T-cell (primary cell): Measurements from ENCODE around the gene KCND1. TPM values are rescaled to one million over a fixed set of nuclear protein-coding genes. Genes with fewer than 3 reads are reported as not detected.

Experiments
- ATAC-seq, 4 experiments: fragments of 200-7000 bp in 3 of 4; fragments of 150-1000 bp in 1 of 4; cut with Tn5 transposase; replicated peaks in 1 of 4; 1 replicate in 3 of 4; 2 replicates in 1 of 4; pipeline ENCODE4 v1.10.0; 2021; ENCODE audit warnings: moderate library complexity in 3 of 4, mild to moderate bottlenecking in 2 of 4, moderate number of reproducible peaks in 1 of 4
- CTCF ChIA-PET, 2 donors: fragments of 300-600 bp; sonication (Branson Sonifier 250); formaldehyde crosslinking; loops; one replicate each; lab custom pipeline; 2022; ENCODE audit warnings: antibody characterized with exemption in 2 of 2; lab: Charles Lee
- POLR2A ChIA-PET, 2 donors: fragments of 300-600 bp; sonication (Branson Sonifier 250); formaldehyde crosslinking; loops; one replicate each; lab custom pipeline; 2022; ENCODE audit warnings: antibody characterized with exemption in 2 of 2; lab: Charles Lee
- DNase-seq, 35 experiments: peaks; one replicate each; pipeline versions ENCODE4 v3.0.0 to v3.0.0-alpha.2; 2013 to 2023
- H3K27ac ChIP-seq: one replicate; pipeline ENCODE4 v1.5.1; 2013; ENCODE audit warnings: low read length
- H3K27me3 ChIP-seq, 2 experiments: replicated peaks in 1 of 2; 1 replicate in 1 of 2; 2 replicates in 1 of 2; pipeline versions ENCODE4 v1.6.1 to v1.7.0; 2013; ENCODE audit warnings: low read length in 1 of 2, mixed read lengths in 1 of 2; ENCODE audit not compliant: control insufficient read depth in 2 of 2, insufficient read depth in 2 of 2; ENCODE audit errors: extremely low read depth in 1 of 2
- H3K36me3 ChIP-seq, 2 donors: 1 replicate in 1 of 2; 2 replicates in 1 of 2; pipeline versions ENCODE4 v1.6.1 to v1.7.0; 2013; ENCODE audit warnings: low read length in 1 of 2; ENCODE audit not compliant: control insufficient read depth in 2 of 2, insufficient read depth in 1 of 2; ENCODE audit errors: extremely low read depth in 1 of 2
- H3K4me1 ChIP-seq, 2 experiments: 1 replicate in 1 of 2; 2 replicates in 1 of 2; pipeline versions ENCODE4 v1.6.1 to v1.7.0; 2013; ENCODE audit warnings: low read length in 2 of 2, mixed read lengths in 1 of 2; ENCODE audit not compliant: insufficient read depth in 2 of 2, control insufficient read depth in 1 of 2; ENCODE audit errors: extremely low read depth in 1 of 2
- H3K4me3 ChIP-seq, 2 donors: 1 replicate in 1 of 2; 2 replicates in 1 of 2; pipeline versions ENCODE4 v1.5.1 to v1.7.0; 2013; ENCODE audit warnings: mild to moderate bottlenecking in 2 of 2, low read length in 1 of 2, moderate library complexity in 1 of 2; ENCODE audit not compliant: control insufficient read depth in 1 of 2; ENCODE audit errors: extremely low read depth in 1 of 2
- H3K9me3 ChIP-seq: 2 replicates; pipeline ENCODE4 v1.7.0; 2013
- H3K27ac Mint-ChIP-seq, 2 donors: one replicate each; pipeline ENCODE4 v1.8.0; 2020 to 2021; ENCODE audit warnings: mild to moderate bottlenecking in 2 of 2, mixed read lengths in 2 of 2
- H3K27me3 Mint-ChIP-seq, 2 donors: one replicate each; pipeline ENCODE4 v1.8.0; 2021 to 2022; ENCODE audit warnings: mixed read lengths in 2 of 2
- H3K36me3 Mint-ChIP-seq: one replicate; pipeline ENCODE4 v1.8.0; 2021; ENCODE audit warnings: mixed read lengths
- H3K4me1 Mint-ChIP-seq, 3 donors: one replicate each; pipeline ENCODE4 v1.8.0; 2020 to 2022; ENCODE audit warnings: mixed read lengths in 3 of 3, mild to moderate bottlenecking in 1 of 3
- H3K4me3 Mint-ChIP-seq, 3 donors: one replicate each; pipeline ENCODE4 v1.8.0; 2020 to 2022; ENCODE audit warnings: mild to moderate bottlenecking in 3 of 3, mixed read lengths in 3 of 3, moderate library complexity in 3 of 3
- H3K9me3 Mint-ChIP-seq, 3 donors: one replicate each; pipeline ENCODE4 v1.8.0; 2020 to 2022; ENCODE audit warnings: mixed read lengths in 3 of 3
- WGBS: methylation state at CpG from one replicate; pipeline ENCODE4 v1.1.5; 2013; ENCODE audit warnings: missing lambda C conversion rate; ENCODE audit not compliant: insufficient coverage; 5-methylcytosine and 5-hydroxymethylcytosine counted together
- total RNA-seq, 35 experiments: library from RNA in 6 of 35; stranded (reverse) in 6 of 35; fragments of 120-200 nt in 1 of 35; gene quantifications; one replicate each; pipeline versions ENCODE4 v1.2.1 to v1.2.4 and lab custom pipeline; 2013 to 2026

The KCND1 gene
- total RNA-seq, 5 donors from 2014 or later (not counting 1 experiment from before 2014, with no cell fraction given), result 0.85 to 3.7 (median 2.6) TPM

DNA sequence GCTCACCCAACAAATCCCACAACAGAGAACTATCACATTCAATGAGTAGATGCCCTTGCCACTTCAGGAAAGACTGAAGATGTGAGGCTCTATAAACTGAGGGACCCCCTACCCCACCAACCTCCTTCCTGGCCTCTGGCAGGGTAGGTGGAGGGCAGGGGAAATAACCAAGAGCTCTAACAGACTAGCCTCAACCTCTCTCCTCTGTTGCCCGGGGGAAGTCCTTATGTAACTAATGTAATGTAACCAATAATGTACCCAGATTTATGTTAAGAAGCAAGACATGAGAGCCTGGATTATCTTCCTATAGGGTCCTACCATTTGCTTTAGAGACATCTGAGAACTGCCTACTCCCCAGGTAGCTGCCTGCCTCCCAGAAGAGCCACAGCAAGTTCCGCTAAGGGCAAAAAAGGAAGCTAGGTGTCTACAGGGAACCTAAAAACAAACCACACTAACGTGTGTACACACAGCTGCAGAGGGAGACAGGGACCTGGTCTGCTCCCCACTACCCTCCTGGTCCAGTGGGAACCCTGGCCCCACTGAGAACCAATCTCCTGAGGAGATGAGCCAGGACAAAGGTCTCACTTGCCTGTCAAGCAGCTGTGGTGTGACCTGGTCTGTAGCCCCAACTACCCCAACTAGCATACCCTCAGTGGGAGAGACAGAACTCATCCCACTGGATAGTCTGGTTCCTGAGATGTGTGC, 32.0 kb downstream of the KCND1 start:
- Histone ChIP-seq H3K36me3 (peaks cover 0 to 12% of the 10 kb centered on the region in 2 donors), H3K4me3 (peak overlapping the region in 1 of 2 donors; percentile 14), H3K27ac (peak overlapping the region; percentile 98), H3K27me3 (no peaks in the 10 kb centered on the region), H3K4me1 (peaks cover 31 to 93% of the 10 kb centered on the region in 2 experiments), H3K9me3 (no peaks in the 10 kb centered on the region)
- POLR2A ChIA-PET, result interaction anchor here (0.6 to 3.5 kb wide), 9 partner anchors 9 to 703 kb away, joined by 3 to 23 read pairs (median 4); partner anchors contain the start of genes GRIPAP1 (in 1 of the 2), OTUD5 (in 1 of the 2), PQBP1 (in 1 of the 2) and TIMM17B (in 1 of the 2)
- no CpG with 5 or more reads among the region's 3 CpGs for WGBS
- CTCF ChIA-PET, result interaction anchor here (0.8 to 2.2 kb wide), 7 partner anchors 10 to 291 kb away, joined by 3 to 7 read pairs (median 4); partner anchors contain the start of gene SLC35A2 (in 1 of the 2)
- H3K36me3 Mint-ChIP-seq, result peaks cover 22% of the 10 kb centered on the region
- DNase-seq (peak in 18 of 35 experiments; percentile 10 to 59 (median 36)), ATAC-seq (peak; percentile 16 to 28 (median 20))
- peaks cover 95 to 98% (median 96%) of the 10 kb centered on the region in 3 donors for H3K4me1 Mint-ChIP-seq
- peak overlapping the region; percentile 67 to 76 (median 70) for H3K4me3 Mint-ChIP-seq
- no peaks in the 10 kb centered on the region for H3K27me3 Mint-ChIP-seq
- H3K27ac Mint-ChIP-seq, result peak overlapping the region; percentile 92 to 99
- no peaks in the 10 kb centered on the region for H3K9me3 Mint-ChIP-seq

DNA sequence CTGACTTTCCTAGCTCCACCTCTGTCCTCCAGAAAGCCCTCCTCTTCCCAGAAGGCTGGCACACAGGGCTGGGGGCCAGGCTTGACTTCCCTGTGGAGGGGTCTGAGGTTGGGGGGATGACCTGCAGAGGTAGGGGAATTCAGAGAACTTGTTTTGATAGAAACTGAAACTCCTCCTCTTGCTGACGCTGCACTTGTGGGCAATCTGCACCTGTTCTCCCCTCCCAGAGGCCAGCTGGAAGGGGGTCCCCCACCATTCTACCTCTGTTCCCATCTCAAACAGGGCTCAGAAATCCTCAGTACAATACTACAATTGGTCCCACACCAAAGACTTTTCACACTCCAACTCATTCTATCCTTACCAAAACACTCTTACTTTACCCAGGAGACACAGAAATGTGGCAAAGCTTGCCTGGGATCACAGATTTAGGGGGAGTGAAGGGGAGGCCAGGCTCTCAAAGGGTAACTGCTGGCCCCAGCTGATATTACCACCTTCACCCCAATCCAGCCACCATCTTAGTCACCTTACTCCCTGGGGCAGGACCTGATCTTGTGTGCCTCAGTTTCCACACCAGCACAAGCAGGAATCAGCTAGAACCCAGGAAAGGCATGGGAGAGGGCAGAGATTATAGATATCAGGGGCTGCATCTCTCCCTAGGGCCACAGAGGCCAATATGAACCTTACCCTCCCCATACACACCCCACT, 32.8 kb downstream of the KCND1 start:
- Mint-ChIP-seq H3K4me1 (peaks cover 96 to 98% (median 97%) of the 10 kb centered on the region in 3 donors), H3K9me3 (no peaks in the 10 kb centered on the region), H3K27ac (peak overlapping the region; percentile 92 to 99), H3K4me3 (peak overlapping the region; percentile 67 to 76 (median 70)), H3K36me3 (peaks cover 28% of the 10 kb centered on the region), H3K27me3 (no peaks in the 10 kb centered on the region)
- Histone ChIP-seq H3K4me1 (peaks cover 33 to 93% of the 10 kb centered on the region in 2 experiments), H3K36me3 (peaks cover 0 to 20% of the 10 kb centered on the region in 2 donors), H3K27ac (peak overlapping the region; percentile 98), H3K4me3 (peak overlapping the region in 1 of 2 donors; percentile 14), H3K9me3 (no peaks in the 10 kb centered on the region), H3K27me3 (no peaks in the 10 kb centered on the region)
- ChIA-PET CTCF (interaction anchor here in 1 of 2 donors (0.9 to 2.2 kb wide), 3 partner anchors 18 to 27 kb away, joined by 3 to 7 read pairs (median 5); partner anchors contain the start of gene SLC35A2), POLR2A (interaction anchor here (0.6 to 3.5 kb wide), 9 partner anchors 8 to 262 kb away, joined by 3 to 23 read pairs (median 4); partner anchors contain the start of genes GRIPAP1 (in 1 of the 2), OTUD5 (in 1 of the 2), PQBP1 (in 1 of the 2) and TIMM17B (in 1 of the 2))
- ATAC-seq (peak; percentile 11 to 64 (median 27)), DNase-seq (peak in 33 of 35 experiments; percentile 37 to 90 (median 78))
- WGBS, result no CpG with 5 or more reads among the region's 1 CpG

DNA sequence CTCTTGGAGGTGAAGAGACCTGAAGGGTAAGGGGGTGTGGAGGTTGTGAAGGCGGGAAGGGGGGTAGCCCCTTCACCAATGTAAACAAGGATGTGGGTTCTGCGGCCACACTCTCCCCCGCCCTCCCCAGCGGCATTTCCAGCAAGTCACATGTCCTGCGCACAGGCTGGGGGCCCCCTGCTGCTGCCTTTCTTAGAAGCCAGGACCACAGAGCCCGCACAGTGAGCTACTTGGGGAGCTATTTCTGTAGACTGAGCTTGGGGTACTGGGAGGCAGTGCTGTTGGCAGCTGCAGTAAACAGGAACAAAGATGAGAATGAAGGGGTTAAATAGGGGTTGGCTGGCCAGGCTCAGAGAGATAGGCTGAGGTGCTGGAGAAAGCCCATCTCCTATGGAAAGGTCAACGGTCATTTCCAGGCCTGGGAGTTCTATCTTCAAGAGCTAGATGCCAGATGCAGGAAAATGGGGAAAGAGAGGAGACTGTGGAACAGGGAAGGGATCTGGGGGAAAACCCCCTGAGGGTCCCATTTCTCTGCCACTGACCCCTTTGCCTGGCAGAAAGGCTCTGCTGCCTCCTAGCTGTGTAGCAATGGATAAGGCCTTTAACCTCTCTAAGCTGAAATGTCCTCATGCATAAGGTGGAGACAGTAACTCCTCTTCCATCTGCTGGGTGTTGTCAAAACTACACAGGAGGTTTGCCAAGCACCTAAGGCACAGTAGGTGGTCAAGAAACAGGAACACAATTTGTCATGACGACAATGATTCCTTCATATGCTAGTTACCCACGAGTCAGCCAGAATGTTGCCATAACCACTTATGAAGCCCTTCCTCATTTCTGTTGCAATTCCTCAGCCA, 34.4 kb downstream of the KCND1 start:
- Histone ChIP-seq H3K36me3 (peaks cover 0 to 15% of the 10 kb centered on the region in 2 donors), H3K27me3 (no peaks in the 10 kb centered on the region), H3K9me3 (no peaks in the 10 kb centered on the region), H3K4me3 (peak overlapping the region; percentile 45 to 55), H3K27ac (peak overlapping the region; percentile 98), H3K4me1 (peaks cover 31 to 84% of the 10 kb centered on the region in 2 experiments)
- Mint-ChIP-seq H3K9me3 (no peaks in the 10 kb centered on the region), H3K27ac (peak overlapping the region; percentile 92 to 99), H3K27me3 (no peaks in the 10 kb centered on the region), H3K36me3 (peaks cover 26% of the 10 kb centered on the region), H3K4me1 (peaks cover 87% of the 10 kb centered on the region in 3 donors), H3K4me3 (peak overlapping the region; percentile 70 to 84 (median 76))
- ATAC-seq (peak; percentile 70 to 82 (median 78)), DNase-seq (peak; percentile 76 to 97 (median 93))
- ChIA-PET POLR2A (interaction anchor here (0.5 to 1.9 kb wide), 14 partner anchors 10 to 945 kb away, joined by 3 to 10 read pairs (median 4); partner anchors contain the start of genes GRIPAP1 (in 1 of the 2), PQBP1 (in 1 of the 2), SLC35A2 (in 1 of the 2) and TIMM17B (in 1 of the 2)), CTCF (interaction anchor here (0.7 to 1.9 kb wide), 17 partner anchors 9 to 398 kb away, joined by 3 to 10 read pairs (median 4); partner anchors contain the start of genes OTUD5 (in 1 of the 2), PQBP1 (in 1 of the 2), RBM3 (in 1 of the 2) and SLC35A2 (in 1 of the 2))
- WGBS, result 0% methylated on average over 2 of the region's 9 CpGs

DNA sequence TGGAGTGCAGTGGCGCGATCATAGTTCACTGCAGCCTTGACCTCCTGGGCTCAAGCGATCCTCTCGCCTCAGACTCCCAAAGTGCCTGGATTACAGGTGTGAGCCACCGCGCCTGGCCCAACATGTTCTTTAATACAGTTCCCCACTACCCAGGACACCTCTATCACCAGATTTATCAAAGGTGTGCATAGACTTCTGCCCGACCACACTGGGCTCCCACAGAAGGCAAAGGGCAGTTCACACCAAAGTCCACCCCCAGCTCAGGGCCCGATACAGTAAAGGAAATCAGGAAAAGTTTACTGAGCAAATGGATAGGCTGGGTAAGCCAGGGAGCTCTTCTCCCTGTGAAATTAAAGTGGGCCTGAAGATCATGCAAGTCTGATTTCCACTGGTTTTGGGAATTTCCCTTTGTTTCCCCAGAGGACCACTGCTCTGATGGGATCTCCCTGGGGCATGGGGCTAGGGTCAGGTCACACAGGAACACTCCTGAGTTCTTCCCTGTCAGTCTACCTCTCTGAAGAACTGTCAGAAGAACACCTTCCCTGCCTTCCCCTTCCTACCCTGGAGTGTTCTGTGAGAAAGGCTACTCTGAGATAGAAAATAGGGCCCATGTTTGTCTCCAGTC, 35.1 kb downstream of the KCND1 start:
- no peaks in the 10 kb centered on the region for H3K9me3 Mint-ChIP-seq
- Histone ChIP-seq H3K4me3 (peak overlapping the region; percentile 26 to 55), H3K27ac (peak overlapping the region; percentile 98), H3K4me1 (peaks cover 31 to 77% of the 10 kb centered on the region in 2 experiments), H3K36me3 (peaks cover 0 to 13% of the 10 kb centered on the region in 2 donors), H3K9me3 (no peaks in the 10 kb centered on the region), H3K27me3 (no peaks in the 10 kb centered on the region)
- H3K4me1 Mint-ChIP-seq, result peaks cover 79 to 80% (median 79%) of the 10 kb centered on the region in 3 donors
- H3K4me3 Mint-ChIP-seq, result peak overlapping the region; percentile 70 to 84 (median 76)
- H3K27me3 Mint-ChIP-seq, result no peaks in the 10 kb centered on the region
- DNase-seq, result no peak
- ATAC-seq, result no peak
- ChIA-PET CTCF (interaction anchor here (1.0 to 1.9 kb wide), 11 partner anchors 10 to 397 kb away, joined by 3 to 10 read pairs (median 5); partner anchors contain the start of genes OTUD5 (in 1 of the 2), PQBP1 (in 1 of the 2), SLC35A2 (in 1 of the 2) and TBC1D25 (in 1 of the 2)), POLR2A (interaction anchor here (0.5 to 1.5 kb wide), 9 partner anchors 9 to 946 kb away, joined by 3 to 13 read pairs (median 5); partner anchors contain the start of gene SLC35A2 (in 1 of the 2))
- 97% methylated on average over 5 of the region's 8 CpGs for WGBS
- peaks cover 23% of the 10 kb centered on the region for H3K36me3 Mint-ChIP-seq
- H3K27ac Mint-ChIP-seq, result peak overlapping the region; percentile 92 to 99

DNA sequence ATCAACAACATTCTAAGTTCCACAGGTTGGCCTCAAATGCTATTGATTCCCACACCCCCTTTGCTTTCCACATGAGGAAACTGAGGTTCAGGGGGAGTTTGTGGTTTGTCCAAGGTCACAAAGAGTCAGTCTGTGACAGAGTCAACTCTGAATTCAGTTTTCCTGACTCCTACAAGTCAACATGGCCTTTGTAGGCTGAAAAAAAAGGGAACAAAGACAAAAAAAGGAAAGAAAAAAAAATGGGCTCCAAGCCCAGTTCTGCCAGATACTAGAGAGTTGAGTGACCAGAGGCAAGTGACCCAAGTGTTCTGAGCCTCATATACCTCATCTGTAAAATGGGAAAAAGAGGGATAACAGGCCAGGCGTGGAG, 36.4 kb downstream of the KCND1 start:
- no peaks in the 10 kb centered on the region for H3K9me3 Mint-ChIP-seq
- no peaks in the 10 kb centered on the region for H3K27me3 ChIP-seq
- peak overlapping the region in 1 of 3 donors; percentile 61 for H3K4me3 Mint-ChIP-seq
- CTCF ChIA-PET, result no interaction called here
- no peak for ATAC-seq
- no peak overlapping the region for H3K4me3 ChIP-seq
- H3K36me3 ChIP-seq, result peaks cover 0 to 13% of the 10 kb centered on the region in 2 donors
- POLR2A ChIA-PET, result no interaction called here
- no peaks in the 10 kb centered on the region for H3K9me3 ChIP-seq
- H3K36me3 Mint-ChIP-seq, result peaks cover 26% of the 10 kb centered on the region
- H3K27ac Mint-ChIP-seq, result peak overlapping the region; percentile 92 to 99
- no peaks in the 10 kb centered on the region for H3K27me3 Mint-ChIP-seq
- H3K4me1 ChIP-seq, result peaks cover 28 to 64% of the 10 kb centered on the region in 2 experiments
- peaks cover 69 to 72% (median 69%) of the 10 kb centered on the region in 3 donors for H3K4me1 Mint-ChIP-seq
- H3K27ac ChIP-seq, result peak overlapping the region; percentile 71
- no CpG with 5 or more reads among the region's 1 CpG for WGBS
- no peak for DNase-seq
